Activated CD8-positive, alpha-beta T cell treated with anti-CD3 and anti-CD28 coated beads, Interleukin-2, amount 10 ng/mL, durations not matched to agents 7 days and 5 days (primary cell): Measurements from ENCODE around the gene LACTB. TPM values are rescaled to one million over a fixed set of nuclear protein-coding genes. Genes with fewer than 3 reads are reported as not detected.

Experiments used
- ATAC-seq: fragments of 150-1000 bp; cut with Tn5 transposase; one replicate; pipeline ENCODE4 v1.10.0; 2021; ENCODE audit warnings: moderate library complexity
- CTCF ChIA-PET: fragments of 350-600 bp; sonication (Branson Sonifier 250); formaldehyde crosslinking; loops from one replicate; lab custom pipeline; 2021; ENCODE audit warnings: antibody characterized with exemption; lab: Charles Lee
- POLR2A ChIA-PET: fragments of 350-600 bp; sonication (Branson Sonifier 250); formaldehyde crosslinking; loops from one replicate; lab custom pipeline; 2021; ENCODE audit warnings: antibody characterized with exemption; lab: Charles Lee
- DNase-seq: peaks from one replicate; pipeline ENCODE4 v3.0.0-alpha.2; 2020
- H3K27ac Mint-ChIP-seq: one replicate; pipeline ENCODE4 v1.8.0; 2021; ENCODE audit warnings: mild to moderate bottlenecking, mixed read lengths
- H3K27me3 Mint-ChIP-seq: one replicate; pipeline ENCODE4 v1.8.0; 2021; ENCODE audit warnings: low read depth, mixed read lengths
- H3K36me3 Mint-ChIP-seq: one replicate; pipeline ENCODE4 v1.8.0; 2021; ENCODE audit warnings: low read depth, mixed read lengths
- H3K4me1 Mint-ChIP-seq: one replicate; pipeline ENCODE4 v1.8.0; 2021; ENCODE audit warnings: low read depth, mixed read lengths
- H3K4me3 Mint-ChIP-seq: one replicate; pipeline ENCODE4 v1.8.0; 2021; ENCODE audit warnings: mild to moderate bottlenecking, mixed read lengths
- H3K9me3 Mint-ChIP-seq: one replicate; pipeline ENCODE4 v1.8.0; 2022; ENCODE audit warnings: mixed read lengths; ENCODE audit not compliant: insufficient read depth
- total RNA-seq, 2 experiments: library from RNA; stranded (reverse); gene quantifications; one replicate each; pipeline ENCODE4 v1.2.3, GENCODE V29; 2021

LACTB gene
- total RNA-seq, 2 experiments from 2014 or later, result 9.7 to 11.1 TPM

DNA sequence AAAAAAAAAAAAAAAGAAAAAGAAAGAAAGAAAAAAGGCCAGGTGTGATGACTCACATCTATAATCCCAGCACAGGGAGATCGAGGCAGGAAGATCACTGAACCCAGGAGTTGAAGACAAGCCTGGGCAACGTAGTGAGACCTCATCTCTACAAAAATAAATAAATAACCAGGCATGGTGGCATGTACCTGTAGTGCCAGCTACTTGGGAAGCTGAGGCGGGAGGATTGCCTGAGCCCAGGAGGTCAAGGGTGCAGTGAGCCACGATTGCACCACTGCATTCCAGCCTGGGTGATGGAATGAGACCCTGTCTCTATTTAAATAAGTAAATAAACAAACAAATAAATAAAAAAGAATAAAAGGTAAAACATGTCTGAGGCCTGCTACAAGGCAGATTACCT lies 39.3 kb upstream of the LACTB start:
- no peak for ATAC-seq
- no peaks in the 10 kb centered on the region for H3K36me3 Mint-ChIP-seq
- no peak overlapping the region for H3K27ac Mint-ChIP-seq

DNA sequence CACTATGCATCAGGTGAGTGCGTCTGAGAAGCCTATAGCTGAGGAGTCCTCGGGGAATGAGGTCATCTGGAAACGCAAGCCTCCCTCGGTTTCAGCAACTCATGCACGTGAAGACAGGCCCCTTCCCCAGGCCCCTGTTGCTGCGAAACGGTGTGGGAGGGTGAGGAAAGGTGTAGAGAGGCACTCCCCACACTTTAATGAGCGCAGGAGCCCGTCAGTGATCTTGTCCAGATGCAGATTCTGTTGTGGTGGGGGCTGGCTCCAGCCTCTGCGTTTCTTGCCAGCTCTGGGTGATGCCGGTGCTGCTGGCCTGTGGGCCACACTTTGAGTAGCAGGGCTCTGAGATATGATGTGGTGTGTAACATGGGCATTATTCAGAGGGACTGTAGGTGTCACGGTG lies 38.6 kb upstream of the LACTB start:
- Mint-ChIP-seq H3K4me1 (no peaks in the 10 kb centered on the region), H3K27ac (no peak overlapping the region), H3K4me3 (no peak overlapping the region), H3K9me3 (no peaks in the 10 kb centered on the region), H3K36me3 (no peaks in the 10 kb centered on the region), H3K27me3 (peaks cover 5% of the 10 kb centered on the region)
- POLR2A ChIA-PET, result no interaction called here
- DNase-seq, result no peak
- ATAC-seq, result no peak
- CTCF ChIA-PET, result no interaction called here

More for the DNA sequence above, 39.3 kb upstream of the LACTB start:
- Mint-ChIP-seq H3K27me3 (peaks cover 8% of the 10 kb centered on the region), H3K4me1 (no peaks in the 10 kb centered on the region), H3K4me3 (no peak overlapping the region), H3K9me3 (no peaks in the 10 kb centered on the region)
- no peak for DNase-seq
- POLR2A ChIA-PET, result no interaction called here
- CTCF ChIA-PET, result no interaction called here

DNA sequence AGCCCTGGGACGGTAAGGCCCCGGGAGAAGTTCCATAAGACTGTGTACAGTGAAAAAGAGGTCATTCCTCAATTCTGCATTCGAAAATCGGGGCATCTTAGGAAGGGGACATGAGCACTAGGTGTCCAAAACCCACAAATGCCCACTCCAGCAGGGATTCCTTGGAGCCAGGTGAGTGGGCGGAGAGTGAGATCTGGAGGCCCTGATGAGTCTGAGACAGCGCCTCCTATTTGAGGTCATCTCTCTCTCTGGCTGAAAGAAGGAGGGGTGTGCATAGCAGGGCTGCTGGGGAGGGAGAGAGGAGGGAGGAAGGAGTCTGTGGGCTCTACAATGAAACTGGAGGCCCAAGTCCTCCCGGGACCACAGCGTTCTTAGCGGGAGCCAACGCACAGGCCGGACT lies 38.1 kb upstream of the LACTB start:
- H3K27ac Mint-ChIP-seq, result no peak overlapping the region
- no peak overlapping the region for H3K4me3 Mint-ChIP-seq
- POLR2A ChIA-PET, result no interaction called here
- CTCF ChIA-PET, result no interaction called here
- no peaks in the 10 kb centered on the region for H3K36me3 Mint-ChIP-seq
- H3K27me3 Mint-ChIP-seq, result peaks cover 5% of the 10 kb centered on the region
- no peak for ATAC-seq
- no peaks in the 10 kb centered on the region for H3K4me1 Mint-ChIP-seq
- H3K9me3 Mint-ChIP-seq, result no peaks in the 10 kb centered on the region
- no peak for DNase-seq

DNA sequence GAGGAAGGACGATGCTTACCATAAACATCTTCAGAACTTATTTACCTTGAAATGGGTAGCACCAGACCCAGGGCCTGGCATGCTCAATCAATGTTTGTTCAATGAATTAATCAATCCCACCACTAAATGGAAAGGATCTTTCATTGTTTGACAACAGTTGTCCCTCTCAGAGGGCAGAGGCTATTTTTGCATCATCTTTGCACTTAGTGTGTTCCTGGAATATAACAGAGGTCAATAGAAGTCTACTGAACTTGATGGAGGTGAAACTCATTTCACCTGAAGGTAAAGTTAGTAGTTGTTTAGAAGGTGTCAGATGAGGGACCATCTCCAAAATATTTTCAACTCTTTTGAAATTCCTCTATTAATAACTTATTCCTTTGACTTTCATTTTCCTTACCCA lies 36.9 kb upstream of the LACTB start:
- Mint-ChIP-seq H3K4me1 (peaks cover 7% of the 10 kb centered on the region), H3K4me3 (no peak overlapping the region), H3K27ac (no peak overlapping the region), H3K36me3 (no peaks in the 10 kb centered on the region), H3K9me3 (no peaks in the 10 kb centered on the region), H3K27me3 (peaks cover 1% of the 10 kb centered on the region)
- DNase-seq (no peak), ATAC-seq (no peak)
- CTCF ChIA-PET, result no interaction called here
- POLR2A ChIA-PET, result no interaction called here

DNA sequence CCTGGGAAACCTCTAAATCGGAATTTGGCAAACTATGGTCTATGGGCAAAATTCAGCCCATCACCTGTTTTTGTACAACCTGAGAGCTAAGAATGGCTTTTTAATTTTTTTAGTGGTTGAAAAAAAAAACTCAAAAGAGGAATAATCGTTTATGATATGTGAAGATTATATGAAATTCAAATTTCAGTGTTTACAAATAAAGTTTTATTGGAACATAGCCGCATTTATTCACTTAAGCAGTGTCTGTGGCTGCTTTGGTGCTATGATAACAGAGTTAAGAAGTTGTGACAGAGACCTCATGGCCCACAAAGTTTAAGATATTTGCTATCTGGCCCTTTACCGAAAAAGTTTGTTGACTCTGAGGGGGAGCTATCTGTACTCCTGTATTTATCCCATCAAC lies 36.4 kb upstream of the LACTB start:
- Mint-ChIP-seq H3K4me3 (no peak overlapping the region), H3K27ac (no peak overlapping the region), H3K4me1 (peaks cover 7% of the 10 kb centered on the region), H3K27me3 (peaks cover 1% of the 10 kb centered on the region), H3K9me3 (no peaks in the 10 kb centered on the region), H3K36me3 (no peaks in the 10 kb centered on the region)
- POLR2A ChIA-PET, result no interaction called here
- no peak for ATAC-seq
- CTCF ChIA-PET, result no interaction called here
- no peak for DNase-seq

DNA sequence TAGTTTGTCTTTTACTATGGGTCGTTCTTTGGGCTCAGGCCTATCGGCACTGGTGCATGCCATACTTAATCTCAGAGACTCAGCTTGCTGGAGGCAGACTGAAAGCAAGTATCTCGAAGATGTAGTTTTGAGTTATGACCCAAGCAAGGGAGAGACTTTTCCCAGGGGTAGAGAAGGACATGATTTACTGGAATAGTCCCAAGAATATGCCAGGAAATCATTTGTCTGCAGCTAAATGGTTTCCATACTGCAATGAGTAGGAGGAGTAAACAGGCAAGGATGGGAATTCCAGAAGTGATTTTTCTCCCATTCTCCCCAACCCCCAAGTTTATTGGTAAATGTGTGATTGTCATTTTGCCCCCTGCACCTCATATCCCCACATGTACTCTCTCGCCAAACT lies 35.4 kb upstream of the LACTB start:
- ATAC-seq (no peak), DNase-seq (no peak)
- H3K36me3 Mint-ChIP-seq, result no peaks in the 10 kb centered on the region
- POLR2A ChIA-PET, result no interaction called here
- CTCF ChIA-PET, result interaction anchor here (0.7 kb wide), 1 partner anchor 9 kb away, joined by 3 read pairs; no protein-coding TSS in a partner anchor
- no peak overlapping the region for H3K27ac Mint-ChIP-seq
- peaks cover 1% of the 10 kb centered on the region for H3K27me3 Mint-ChIP-seq
- H3K9me3 Mint-ChIP-seq, result no peaks in the 10 kb centered on the region
- no peak overlapping the region for H3K4me3 Mint-ChIP-seq
- peaks cover 7% of the 10 kb centered on the region for H3K4me1 Mint-ChIP-seq

DNA sequence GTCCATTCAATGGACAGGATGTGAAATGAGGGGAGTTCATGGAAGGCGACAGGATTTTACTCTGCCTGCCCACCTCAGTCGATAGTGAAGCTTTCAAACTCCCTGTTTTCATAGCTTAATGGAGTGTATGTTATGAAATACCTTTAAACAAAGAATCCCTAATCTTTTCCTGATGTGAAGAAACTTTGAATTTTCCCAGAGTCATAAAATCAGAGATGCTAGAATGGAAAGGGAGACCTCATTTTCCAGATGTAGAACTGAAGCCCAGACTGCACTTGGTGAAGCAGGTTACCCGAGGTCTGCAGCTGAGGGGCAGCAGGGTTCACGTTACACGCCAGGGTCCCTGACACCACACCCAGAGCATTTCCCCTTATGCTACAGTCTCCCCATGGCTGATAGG lies 34.7 kb upstream of the LACTB start:
- Mint-ChIP-seq H3K9me3 (no peaks in the 10 kb centered on the region), H3K27me3 (peaks cover 1% of the 10 kb centered on the region), H3K27ac (no peak overlapping the region), H3K36me3 (no peaks in the 10 kb centered on the region), H3K4me1 (peaks cover 7% of the 10 kb centered on the region), H3K4me3 (no peak overlapping the region)
- POLR2A ChIA-PET, result no interaction called here
- CTCF ChIA-PET, result no interaction called here
- DNase-seq (no peak), ATAC-seq (no peak)

DNA sequence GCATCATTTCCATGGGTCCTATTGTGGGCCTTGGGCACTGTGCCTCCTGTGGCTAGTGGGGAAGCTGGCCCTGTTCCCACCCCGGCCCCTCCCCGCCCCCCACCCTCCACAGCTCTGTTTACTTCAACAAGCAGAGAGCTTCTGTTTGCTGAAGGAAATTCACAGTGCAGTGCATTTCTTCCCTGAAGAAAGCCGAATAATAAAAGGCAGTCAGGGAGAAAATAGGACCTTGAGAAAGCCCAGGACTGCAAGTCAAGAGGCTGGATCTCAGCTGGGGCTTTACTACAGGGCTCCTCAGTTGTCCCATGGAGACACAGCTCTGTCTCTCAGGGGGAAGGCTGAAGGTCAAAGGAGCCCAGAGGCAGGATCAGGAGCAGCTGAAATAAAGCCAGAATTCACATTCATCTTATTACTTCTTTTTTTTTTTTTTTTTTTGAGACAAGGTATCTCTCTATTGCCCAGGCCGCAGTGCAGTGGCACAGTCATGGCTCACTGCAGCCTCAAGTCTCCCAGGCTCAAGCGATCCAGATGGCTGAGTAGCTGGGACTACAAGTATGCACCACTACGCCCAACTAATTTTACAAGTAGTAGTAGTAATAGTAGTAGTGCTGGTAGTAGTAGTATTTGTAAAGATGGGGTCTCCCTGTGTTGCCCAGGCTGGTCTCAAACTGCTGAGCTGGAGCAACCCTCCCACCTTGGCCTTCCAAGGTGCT lies 33.0 kb upstream of the LACTB start:
- no peak overlapping the region for H3K4me3 Mint-ChIP-seq
- no peak overlapping the region for H3K27ac Mint-ChIP-seq
- DNase-seq (no peak), ATAC-seq (no peak)
- ChIA-PET CTCF (interaction anchor here (8.3 kb wide), 1 partner anchor 41 kb away, joined by 90 read pairs; no protein-coding TSS in a partner anchor), POLR2A (interaction anchor here (0.6 kb wide), 1 partner anchor 66 kb away, joined by 3 read pairs; no protein-coding TSS in a partner anchor)
- H3K36me3 Mint-ChIP-seq, result no peaks in the 10 kb centered on the region
- H3K9me3 Mint-ChIP-seq, result no peaks in the 10 kb centered on the region
- peaks cover 1% of the 10 kb centered on the region for H3K27me3 Mint-ChIP-seq
- peaks cover 10% of the 10 kb centered on the region for H3K4me1 Mint-ChIP-seq

DNA sequence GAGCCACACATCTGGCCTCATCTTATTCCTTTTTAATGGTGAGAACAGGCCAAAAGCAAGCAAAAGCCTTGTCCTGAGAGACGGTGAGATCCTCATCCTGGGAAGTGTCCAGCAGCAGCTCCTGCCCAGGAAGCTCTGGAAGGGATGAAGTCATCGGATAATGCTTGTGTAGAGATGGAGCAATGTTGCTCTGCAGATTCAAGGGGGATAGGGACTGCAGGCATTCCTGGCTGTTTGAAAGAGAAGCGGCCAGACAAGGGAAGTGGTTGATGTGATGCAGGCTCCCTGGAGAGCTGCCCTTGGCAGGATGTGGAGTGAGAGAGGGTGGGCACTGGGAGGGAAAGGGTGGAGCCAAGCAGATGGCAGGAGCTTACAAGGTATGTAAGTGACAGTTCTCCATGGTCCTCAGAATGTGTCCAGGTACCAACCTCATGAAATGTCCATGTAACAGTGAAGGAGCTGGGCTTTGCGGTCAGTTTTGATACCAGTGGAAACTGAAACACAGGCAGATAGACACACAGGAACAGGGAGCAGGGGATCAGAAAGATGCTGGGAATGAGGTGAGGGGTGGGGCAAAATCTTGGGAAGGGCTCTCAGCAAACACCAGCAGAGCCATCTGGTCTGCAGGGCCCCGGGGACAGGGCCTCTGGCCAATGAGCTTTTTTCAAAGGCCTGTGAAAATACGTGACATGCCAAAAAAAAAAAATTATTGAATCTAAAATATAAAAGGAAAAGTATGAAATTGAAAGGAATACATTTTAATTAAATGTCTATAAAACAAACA lies 32.2 kb upstream of the LACTB start:
- Mint-ChIP-seq H3K4me3 (no peak overlapping the region), H3K4me1 (peaks cover 10% of the 10 kb centered on the region), H3K27ac (no peak overlapping the region), H3K9me3 (no peaks in the 10 kb centered on the region), H3K36me3 (no peaks in the 10 kb centered on the region), H3K27me3 (peaks cover 1% of the 10 kb centered on the region)
- no peak for ATAC-seq
- POLR2A ChIA-PET, result no interaction called here
- CTCF ChIA-PET, result interaction anchor here (8.3 kb wide), 1 partner anchor 41 kb away, joined by 90 read pairs; no protein-coding TSS in a partner anchor
- no peak for DNase-seq

DNA sequence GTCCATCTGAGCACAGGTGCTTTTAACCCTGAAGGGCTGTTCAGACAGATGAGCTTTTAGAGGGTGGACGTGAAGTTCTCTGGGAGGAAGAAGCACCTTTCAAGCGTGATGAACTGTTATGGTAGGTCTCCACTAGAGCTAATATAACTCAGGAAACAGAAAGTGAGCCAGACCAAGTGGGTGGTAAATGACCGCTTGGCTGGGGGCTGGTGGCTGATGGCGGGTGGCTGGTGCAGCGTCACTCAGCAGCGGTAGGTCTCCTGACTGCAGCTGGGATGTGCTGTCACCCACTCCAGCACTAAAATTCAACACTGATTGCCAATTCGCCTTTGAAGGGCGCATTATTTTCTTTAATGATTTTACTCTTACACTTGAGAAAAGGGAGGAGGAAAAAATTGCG lies 31.2 kb upstream of the LACTB start:
- no peak overlapping the region for H3K27ac Mint-ChIP-seq
- ChIA-PET POLR2A (no interaction called here), CTCF (interaction anchor here (8.3 kb wide), 1 partner anchor 43 kb away, joined by 90 read pairs; no protein-coding TSS in a partner anchor)
- H3K4me1 Mint-ChIP-seq, result peaks cover 10% of the 10 kb centered on the region
- DNase-seq (no peak), ATAC-seq (no peak)
- H3K4me3 Mint-ChIP-seq, result no peak overlapping the region
- H3K27me3 Mint-ChIP-seq, result peaks cover 1% of the 10 kb centered on the region
- no peaks in the 10 kb centered on the region for H3K9me3 Mint-ChIP-seq
- H3K36me3 Mint-ChIP-seq, result no peaks in the 10 kb centered on the region

DNA sequence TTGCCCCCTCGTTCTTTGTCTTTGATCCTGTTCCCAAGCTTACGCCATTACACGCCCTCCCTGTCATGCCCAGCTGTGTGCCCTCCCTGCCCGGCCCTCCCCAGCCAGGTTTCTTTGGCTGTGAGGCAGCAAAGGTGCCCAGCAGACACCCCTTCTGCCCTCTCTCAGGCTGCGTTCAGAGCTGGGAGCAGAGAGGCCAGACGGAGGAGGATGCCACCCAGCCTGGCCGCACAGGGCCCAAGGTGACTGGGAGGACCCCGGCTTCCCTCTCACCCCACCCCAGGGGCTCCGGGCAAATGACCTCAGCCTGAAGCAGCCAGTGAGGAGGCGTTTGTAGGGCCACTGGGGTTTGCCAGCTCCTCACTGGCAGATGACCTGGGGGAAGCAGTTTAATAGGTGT lies 30.8 kb upstream of the LACTB start:
- ChIA-PET POLR2A (no interaction called here), CTCF (interaction anchor here (8.3 kb wide), 1 partner anchor 43 kb away, joined by 90 read pairs; no protein-coding TSS in a partner anchor)
- Mint-ChIP-seq H3K27me3 (peaks cover 1% of the 10 kb centered on the region), H3K27ac (no peak overlapping the region), H3K4me1 (peaks cover 10% of the 10 kb centered on the region), H3K36me3 (no peaks in the 10 kb centered on the region), H3K9me3 (no peaks in the 10 kb centered on the region), H3K4me3 (no peak overlapping the region)
- no peak for DNase-seq
- ATAC-seq, result no peak
